NT2/D1 (cell line): Measurements from ENCODE around the gene PLIN4.

Experiments used
- SUZ12 ChIP-seq: IDR thresholded peaks from 2 replicates; pipeline ENCODE4 v1.6.1; 2011; ENCODE audit not compliant: insufficient read length, insufficient read depth; ENCODE audit errors: extremely low read depth
- YY1 ChIP-seq: IDR thresholded peaks from 2 replicates; pipeline ENCODE4 v1.6.1; 2011; ENCODE audit not compliant: insufficient read length, insufficient read depth
- ZNF274 ChIP-seq: IDR thresholded peaks from 2 replicates; pipeline ENCODE4 v1.6.1; 2011; ENCODE audit warnings: mild to moderate bottlenecking, low read depth, low read length

- TF ChIP-seq YY1 (no peak), ZNF274 (no peak), SUZ12 (no peak)
These were observed 41.1 kb downstream of the PLIN4 start for GRCh38 chr19:4477034-4477801.
